Endothelial cell of umbilical vein (primary cell): ENCODE data around the gene SNIP1. TPM values are rescaled to one million over a fixed set of nuclear protein-coding genes. Genes with fewer than 3 reads are reported as not detected.

ENCODE experiments used
- BruUV-seq: library from RNA; stranded (reverse); fragments of 400-500 nt; replicated peaks from 2 replicates; lab custom pipeline; 2021; lab: Mats Ljungman, UMichigan
- CTCF ChIA-PET: fragments of 300-600, 350-600 bp; sonication (Branson Sonifier 250); formaldehyde crosslinking; loops from one replicate; lab custom pipeline; 2021; ENCODE audit warnings: antibody characterized with exemption, inconsistent platforms; lab: Charles Lee
- POLR2A ChIA-PET: fragments of 300-600, 350-600 bp; sonication (Branson Sonifier 250); formaldehyde crosslinking; loops from one replicate; lab custom pipeline; 2021; ENCODE audit warnings: antibody characterized with exemption, inconsistent platforms; lab: Charles Lee
- DNase-seq: peaks from one replicate; pipeline ENCODE4 v3.0.0-alpha.2; 2011; ENCODE audit warnings: low read depth, low spot score
- FAIRE-seq: peaks from 2 replicates; lab custom pipeline; 2011; peaks lifted over from hg19 to GRCh38; lab: Jason Lieb, UNC
- H2AFZ ChIP-seq: 2 replicates; pipeline ENCODE4 v1.6.0; 2012; ENCODE audit warnings: low read depth, low read length, control low read depth, inconsistent platforms
- H3K27ac ChIP-seq: 2 replicates; pipeline ENCODE4 v1.5.1; 2011; ENCODE audit warnings: low read depth, mild to moderate bottlenecking, control low read depth, low read length, moderate library complexity; ENCODE audit not compliant: insufficient read depth
- H3K27me3 ChIP-seq, 2 experiments: 2 replicates each; pipeline versions ENCODE4 v1.6.0 to v1.6.1; 2011; ENCODE audit warnings: low read length in 2 of 2, mixed read lengths in 1 of 2; ENCODE audit not compliant: control insufficient read depth in 2 of 2, insufficient read depth in 2 of 2
- H3K36me3 ChIP-seq, 2 experiments: 2 replicates in 1 of 2; 3 replicates in 1 of 2; pipeline ENCODE4 v1.5.1; 2011; ENCODE audit warnings: low read length in 2 of 2, mild to moderate bottlenecking in 1 of 2, moderate library complexity in 1 of 2; ENCODE audit not compliant: control insufficient read depth in 2 of 2, insufficient read depth in 2 of 2; ENCODE audit errors: extremely low read depth in 1 of 2
- H3K4me1 ChIP-seq: 3 replicates; pipeline ENCODE4 v1.5.1; 2011; ENCODE audit warnings: mild to moderate bottlenecking, low read length; ENCODE audit not compliant: control insufficient read depth, insufficient read depth; ENCODE audit errors: extremely low read depth
- H3K4me2 ChIP-seq: 2 replicates; pipeline ENCODE4 v1.6.1; 2011; ENCODE audit warnings: low read length, control low read depth, mixed read lengths; ENCODE audit not compliant: insufficient read depth
- H3K4me3 ChIP-seq, 3 experiments: fragments of 200-600 bp in 1 of 3; sonication (generic), shearing (Covaris generic) in 1 of 3; replicated peaks in 1 of 3; 2 replicates each; pipeline ENCODE4 v1.5.1; 2011 to 2016; ENCODE audit warnings: control low read depth in 3 of 3, low read length in 3 of 3, mild to moderate bottlenecking in 2 of 3, inconsistent platforms in 1 of 3, low read depth in 1 of 3, moderate library complexity in 1 of 3; ENCODE audit not compliant: insufficient read depth in 1 of 3
- H3K79me2 ChIP-seq: 2 replicates; pipeline ENCODE4 v1.6.0; 2012; ENCODE audit warnings: low read length, inconsistent platforms; ENCODE audit not compliant: control insufficient read depth, insufficient read depth
- H3K9ac ChIP-seq: replicated peaks from 2 replicates; pipeline ENCODE3; 2011; ENCODE audit warnings: low read length, control low read depth; ENCODE audit not compliant: insufficient read depth; ENCODE audit errors: extremely low read depth
- H3K9me1 ChIP-seq: replicated peaks from 3 replicates; pipeline ENCODE4 v1.6.0; 2011; ENCODE audit warnings: mild to moderate bottlenecking, low read length; ENCODE audit not compliant: control insufficient read depth, insufficient read depth; ENCODE audit errors: extremely low read depth
- H3K9me3 ChIP-seq: replicated peaks from 2 replicates; pipeline ENCODE4 v1.5.1; 2012; ENCODE audit warnings: low read length, inconsistent platforms; ENCODE audit not compliant: control insufficient read depth, insufficient read depth
- H4K20me1 ChIP-seq: replicated peaks from 2 replicates; pipeline ENCODE3; 2011; ENCODE audit warnings: mild to moderate bottlenecking, low read length; ENCODE audit not compliant: control insufficient read depth, insufficient read depth; ENCODE audit errors: extremely low read depth
- EZH2 ChIP-seq: IDR thresholded peaks from 2 replicates; pipeline ENCODE4 v1.6.1; 2012; ENCODE audit warnings: borderline replicate concordance, low read depth, mild to moderate bottlenecking, moderate library complexity, low read length, inconsistent platforms; ENCODE audit not compliant: severe bottlenecking
- FOS ChIP-seq: IDR thresholded peaks from 2 replicates; pipeline ENCODE4 v1.6.1; 2011; ENCODE audit warnings: mild to moderate bottlenecking, low read length, moderate library complexity, borderline replicate concordance; ENCODE audit not compliant: insufficient read depth
- GATA2 ChIP-seq: IDR thresholded peaks from 2 replicates; pipeline ENCODE4 v1.7.0; 2011; ENCODE audit warnings: low read depth, mild to moderate bottlenecking, moderate library complexity, mixed read lengths, low read length; ENCODE audit not compliant: insufficient read length, insufficient read depth
- JUN ChIP-seq: IDR thresholded peaks from 2 replicates; pipeline ENCODE4 v1.6.1; 2011; ENCODE audit warnings: borderline replicate concordance, low read depth; ENCODE audit not compliant: insufficient read length, insufficient read depth
- MAX ChIP-seq: IDR thresholded peaks from 2 replicates; pipeline ENCODE4 v1.6.1; 2011; ENCODE audit not compliant: insufficient read depth, insufficient read length
- MYC ChIP-seq: IDR thresholded peaks from one replicate; pipeline ENCODE4 v1.6.1; 2011; ENCODE audit warnings: mild to moderate bottlenecking, low read depth, low read length
- POLR2A ChIP-seq: IDR thresholded peaks from 2 replicates; pipeline ENCODE4 v1.6.1; 2012; ENCODE audit warnings: low read depth, mild to moderate bottlenecking, control low read depth, low read length
- POLR2AphosphoS5 ChIP-seq: IDR thresholded peaks from 2 replicates; pipeline ENCODE4 v1.6.1; 2012; ENCODE audit warnings: low read depth, mild to moderate bottlenecking, control low read depth, low read length, moderate library complexity; ENCODE audit not compliant: insufficient read depth
- dilution Hi-C: fragments of 300-500 bp; cut with MboI; formaldehyde crosslinking; loops from one replicate; pipeline ENCODE4 v1.15.0; 2019; ENCODE audit warnings: low sequenced_read_pairs; ENCODE audit not compliant: extremely low pct_ligation_motif_present
- intact Hi-C: fragments of 100-400 bp; cut with micrococcal nuclease; formaldehyde crosslinking; loops from one replicate; pipeline ENCODE4 v1.10.0; 2022
- polyA plus RNA-seq, 4 experiments: library from polyadenylated mRNA; depleted of rRNA in 3 of 4; stranded (reverse) in 3 of 4; unstranded in 1 of 4; fragments of >200 nt; gene quantifications; 2 replicates each; pipeline versions ENCODE4 v1.2.1 to v1.2.3, GENCODE V29; 2011 to 2012; ENCODE audit warnings: missing spikeins in 1 of 4
- total RNA-seq: library from RNA; stranded (reverse); gene quantifications from 2 replicates; pipeline ENCODE4 v1.2.3, GENCODE V29; 2021
- TF ChIP-seq, protein P1 (sequence below), 2 donors: IDR thresholded peaks; 1 replicate in 1 of 2; 2 replicates in 1 of 2; pipeline ENCODE4 v1.5.1; 2011; ENCODE audit warnings: low read length in 2 of 2, mild to moderate bottlenecking in 2 of 2, moderate library complexity in 2 of 2, control low read depth in 1 of 2, inconsistent platforms in 1 of 2, low read depth in 1 of 2; ENCODE audit not compliant: insufficient read depth in 1 of 2; ENCODE audit errors: extremely low read depth in 1 of 2

SNIP1 gene
- total and polyA plus RNA-seq, 2 donors (not counting 3 experiments of a cell fraction or from before 2014, with no cell fraction given) = 3.7 to 18.4 TPM

DNA sequence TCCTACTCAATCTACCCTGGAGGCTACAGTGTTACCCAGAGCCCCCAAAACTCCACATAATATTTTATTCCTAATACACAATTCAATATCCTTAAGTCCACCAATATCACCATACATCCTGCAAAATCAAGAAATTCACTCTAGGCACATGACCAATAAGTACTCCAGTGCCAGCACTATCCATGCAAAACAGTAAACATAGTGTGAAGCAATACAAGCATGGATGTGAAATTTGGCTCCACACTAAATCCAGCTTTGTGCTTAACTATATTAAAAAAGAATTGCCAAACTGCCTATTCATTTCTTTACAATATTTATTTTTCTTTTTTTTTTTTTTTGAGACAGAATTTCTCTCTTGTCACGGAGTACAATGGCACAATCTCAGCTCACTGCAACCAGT, 36.5 kb downstream of the SNIP1 start:
- no peak overlapping the region for H2AFZ ChIP-seq
- peaks cover 15% of the 10 kb centered on the region for H3K4me1 ChIP-seq
- DNase-seq (no peak), FAIRE-seq (no peak)
- dilution Hi-C loops (no loop called here), intact Hi-C loops (no loop called here)
- H3K4me3 ChIP-seq = no peak overlapping the region
- ChIA-PET CTCF (no interaction called here), POLR2A (no interaction called here)
- H3K27ac ChIP-seq = no peak overlapping the region
- no peaks in the 10 kb centered on the region for H3K27me3 ChIP-seq
- H3K9me1 ChIP-seq = no peaks in the 10 kb centered on the region
- H3K9me3 ChIP-seq = no peaks in the 10 kb centered on the region
- no TSS peak for BruUV-seq
- no peak overlapping the region for H3K9ac ChIP-seq
- no peaks in the 10 kb centered on the region for H4K20me1 ChIP-seq
- H3K79me2 ChIP-seq = peaks cover 13% of the 10 kb centered on the region
- TF ChIP-seq POLR2A (no peak), EZH2 (no peak), POLR2AphosphoS5 (no peak), MYC (no peak), GATA2 (no peak), MAX (no peak), FOS (no peak), JUN (no peak)
- TF ChIP-seq, protein P1, sequence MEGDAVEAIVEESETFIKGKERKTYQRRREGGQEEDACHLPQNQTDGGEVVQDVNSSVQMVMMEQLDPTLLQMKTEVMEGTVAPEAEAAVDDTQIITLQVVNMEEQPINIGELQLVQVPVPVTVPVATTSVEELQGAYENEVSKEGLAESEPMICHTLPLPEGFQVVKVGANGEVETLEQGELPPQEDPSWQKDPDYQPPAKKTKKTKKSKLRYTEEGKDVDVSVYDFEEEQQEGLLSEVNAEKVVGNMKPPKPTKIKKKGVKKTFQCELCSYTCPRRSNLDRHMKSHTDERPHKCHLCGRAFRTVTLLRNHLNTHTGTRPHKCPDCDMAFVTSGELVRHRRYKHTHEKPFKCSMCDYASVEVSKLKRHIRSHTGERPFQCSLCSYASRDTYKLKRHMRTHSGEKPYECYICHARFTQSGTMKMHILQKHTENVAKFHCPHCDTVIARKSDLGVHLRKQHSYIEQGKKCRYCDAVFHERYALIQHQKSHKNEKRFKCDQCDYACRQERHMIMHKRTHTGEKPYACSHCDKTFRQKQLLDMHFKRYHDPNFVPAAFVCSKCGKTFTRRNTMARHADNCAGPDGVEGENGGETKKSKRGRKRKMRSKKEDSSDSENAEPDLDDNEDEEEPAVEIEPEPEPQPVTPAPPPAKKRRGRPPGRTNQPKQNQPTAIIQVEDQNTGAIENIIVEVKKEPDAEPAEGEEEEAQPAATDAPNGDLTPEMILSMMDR (IDR thresholded peaks at IDR 0.05; ENCODE audit: extremely low read depth in 1 of 2, insufficient read depth in 1 of 2, low read depth in 1 of 2, low read length in 2 of 2) = no peak
- H3K4me2 ChIP-seq = no peak overlapping the region
- H3K36me3 ChIP-seq = peaks cover 0 to 4% of the 10 kb centered on the region in 2 experiments
